Erythroblast (primary cell): Measurements from ENCODE around the gene ACSL3.

Experiments used
- DNase-seq, 2 experiments: peaks; one replicate each; lab custom pipeline; 2025; lab: John Stamatoyannopoulos, UW
- GATA1 ChIP-seq: IDR thresholded peaks from 2 replicates; pipeline ENCODE4 v1.6.1; 2011; ENCODE audit warnings: low read depth, mild to moderate bottlenecking, control low read depth, low read length, moderate library complexity
- POLR2A ChIP-seq: IDR thresholded peaks from 2 replicates; pipeline ENCODE4 v1.6.1; 2011; ENCODE audit warnings: mild to moderate bottlenecking, low read length

Gene ACSL3

DNA sequence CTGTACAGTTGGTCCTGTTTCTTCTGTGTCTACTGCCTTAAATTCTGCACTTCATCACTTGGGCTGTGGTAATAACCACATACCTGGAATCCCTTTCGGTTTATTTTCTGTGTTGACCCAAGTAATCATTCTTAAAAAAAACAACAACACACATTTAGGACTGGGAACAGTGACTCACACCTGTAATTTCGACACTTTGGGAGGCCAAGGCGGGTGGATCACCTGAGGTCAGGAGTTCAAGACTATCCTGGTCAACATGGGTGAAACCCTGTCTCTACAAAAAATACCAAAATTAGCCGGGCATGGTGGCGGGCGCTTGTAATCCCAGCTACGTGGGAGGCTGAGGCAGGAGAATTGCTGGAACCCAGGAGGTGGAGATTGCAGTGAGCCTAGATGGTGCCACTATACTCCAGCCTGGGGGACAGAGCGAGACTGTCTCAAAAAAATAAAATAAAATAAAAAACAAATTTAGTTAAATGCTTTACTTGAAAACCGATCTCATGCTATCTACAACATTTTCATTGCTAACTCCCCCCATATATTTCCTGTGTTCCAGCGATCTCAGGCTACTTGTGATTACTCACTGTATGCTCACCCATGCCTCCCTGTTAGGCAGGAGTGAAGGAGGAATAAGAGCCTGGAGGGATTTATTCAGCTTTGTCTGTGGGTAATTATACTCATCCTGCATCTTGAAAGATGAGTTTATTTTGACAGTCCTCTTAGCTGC is 18.2 kb downstream of the ACSL3 start:
- no peak for DNase-seq
- TF ChIP-seq GATA1: no peak
- TF ChIP-seq POLR2A: no peak

GRCh38 chr2:222879604-222879933 is 18.7 kb downstream of the ACSL3 start:
- DNase-seq: no peak
- no peak for TF ChIP-seq POLR2A
- TF ChIP-seq GATA1: no peak

DNA sequence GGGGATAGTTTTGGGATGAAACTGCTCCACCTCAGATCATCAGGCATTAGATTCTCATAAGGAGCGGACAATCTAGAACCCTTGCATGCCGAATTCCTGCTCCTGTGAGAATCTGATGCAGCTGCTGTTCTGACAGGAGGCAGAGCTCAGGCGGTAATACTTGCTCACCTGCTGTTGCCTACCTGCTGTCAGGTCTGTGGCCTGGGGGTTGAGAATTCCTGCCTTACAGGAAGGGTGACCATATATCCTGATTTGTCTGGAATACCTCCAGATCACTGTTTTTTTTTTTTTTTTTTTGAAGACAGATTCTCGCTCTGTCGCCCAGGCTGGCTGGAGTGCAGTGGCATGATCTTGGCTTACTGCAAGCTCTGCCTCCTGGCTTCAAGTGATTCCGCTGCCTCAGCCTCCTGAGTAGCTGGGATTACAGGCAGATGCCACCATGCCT is 21.7 kb downstream of the ACSL3 start:
- DNase-seq: no peak
- no peak for TF ChIP-seq GATA1

DNA sequence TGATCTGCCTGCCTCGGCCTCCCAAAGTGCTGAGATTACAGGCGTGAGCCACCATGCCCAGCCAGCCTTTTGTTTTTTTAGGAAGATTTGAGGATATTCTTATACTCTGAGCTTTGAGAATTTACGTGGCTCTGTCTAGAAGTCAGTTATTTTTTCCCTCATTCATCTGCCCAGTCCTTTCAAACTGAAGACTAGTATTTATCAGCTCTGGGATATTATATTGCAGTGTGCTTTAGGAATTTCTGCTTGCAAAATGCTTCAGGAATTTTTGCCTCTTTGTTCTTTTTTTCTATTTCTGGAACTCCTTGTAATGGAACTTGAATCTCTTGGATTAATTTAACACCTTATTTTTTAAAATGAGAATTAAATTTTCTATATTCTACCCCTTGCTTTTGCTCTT is 22.6 kb downstream of the ACSL3 start:
- no peak for DNase-seq
- no peak for TF ChIP-seq POLR2A
- TF ChIP-seq GATA1: no peak

- no peak for DNase-seq
- no peak for TF ChIP-seq POLR2A
- TF ChIP-seq GATA1: no peak
These were observed 23.4 kb downstream of the ACSL3 start for GRCh38 chr2:222884114-222884771.

- TF ChIP-seq GATA1 (no peak), POLR2A (no peak)
- no peak for DNase-seq
These were observed 24.1 kb downstream of the ACSL3 start for GRCh38 chr2:222884805-222885424.

- no peak for DNase-seq
- TF ChIP-seq POLR2A: no peak
- TF ChIP-seq GATA1: no peak
These were observed 26.3 kb downstream of the ACSL3 start for GRCh38 chr2:222887124-222887523.

- no peak for DNase-seq
- TF ChIP-seq POLR2A: no peak
- TF ChIP-seq GATA1: no peak
These were observed 27.9 kb downstream of the ACSL3 start for GRCh38 chr2:222888716-222889115.

DNA sequence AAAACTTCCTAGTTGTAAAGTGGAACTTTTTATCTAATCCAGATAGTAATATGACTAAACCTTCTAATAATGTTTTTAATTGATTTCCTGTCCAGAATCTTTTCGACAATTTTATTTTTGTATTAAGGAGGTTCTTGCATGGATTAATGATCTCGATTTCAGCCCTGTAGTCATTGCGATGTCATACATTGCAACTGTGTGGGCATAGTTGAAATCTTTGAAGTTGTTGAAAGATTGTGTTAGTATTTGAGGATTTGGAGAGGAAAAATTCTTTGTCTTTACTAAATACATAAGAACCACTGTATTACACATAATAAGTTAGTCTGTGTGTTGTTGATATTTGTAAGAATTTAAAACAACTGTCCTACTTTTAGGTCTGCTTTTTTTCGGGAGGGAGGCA is 31.1 kb downstream of the ACSL3 start:
- TF ChIP-seq GATA1: no peak
- TF ChIP-seq POLR2A: no peak
- peak in 1 of 2 experiments; percentile 22 for DNase-seq

DNA sequence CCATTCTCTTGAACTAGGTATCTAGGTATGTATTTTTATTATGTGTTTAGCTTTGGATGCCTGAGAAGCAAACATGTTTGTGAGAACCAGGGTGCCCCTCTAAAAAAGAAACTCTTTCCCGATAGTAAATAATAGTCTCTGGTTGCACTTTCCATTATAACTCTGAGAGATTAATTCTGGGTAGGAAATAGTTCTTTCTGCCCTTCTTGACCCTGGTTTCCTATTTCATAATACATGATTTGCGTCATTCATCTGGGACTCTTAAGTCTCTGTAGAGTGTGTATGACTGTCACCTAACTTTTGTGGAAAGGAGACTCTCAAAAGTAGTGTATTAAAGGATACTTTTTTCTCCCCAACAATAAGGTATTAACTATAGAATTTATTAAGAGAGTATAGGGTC is 31.5 kb downstream of the ACSL3 start:
- DNase-seq: no peak
- no peak for TF ChIP-seq POLR2A
- TF ChIP-seq GATA1: no peak

GRCh38 chr2:222892761-222893160 is 31.9 kb downstream of the ACSL3 start:
- no peak for TF ChIP-seq GATA1
- TF ChIP-seq POLR2A: no peak
- no peak for DNase-seq

- no peak for TF ChIP-seq POLR2A
- no peak for TF ChIP-seq GATA1
- DNase-seq: no peak
These were observed 32.9 kb downstream of the ACSL3 start for GRCh38 chr2:222893716-222894115.

DNA sequence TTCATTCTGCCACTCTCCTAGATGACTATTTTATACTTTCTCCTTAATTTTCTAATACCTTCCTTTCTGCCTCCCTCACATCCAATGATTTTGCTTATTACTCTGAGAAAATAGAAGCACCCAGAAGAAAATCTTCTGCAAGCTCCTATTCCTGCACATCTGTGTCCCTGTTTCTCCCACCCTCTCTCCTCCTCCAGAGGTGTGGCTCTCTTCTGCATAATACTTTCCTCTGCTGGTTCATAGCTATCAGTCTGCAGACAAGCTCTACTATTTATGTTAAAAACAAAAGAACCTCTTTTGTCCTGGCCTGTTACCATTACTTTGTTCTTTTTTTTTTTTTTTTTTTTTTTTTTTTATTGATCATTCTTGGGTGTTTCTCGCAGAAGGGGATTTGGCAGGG is 34.3 kb downstream of the ACSL3 start:
- DNase-seq: no peak
- TF ChIP-seq POLR2A (no peak), GATA1 (no peak)

DNA sequence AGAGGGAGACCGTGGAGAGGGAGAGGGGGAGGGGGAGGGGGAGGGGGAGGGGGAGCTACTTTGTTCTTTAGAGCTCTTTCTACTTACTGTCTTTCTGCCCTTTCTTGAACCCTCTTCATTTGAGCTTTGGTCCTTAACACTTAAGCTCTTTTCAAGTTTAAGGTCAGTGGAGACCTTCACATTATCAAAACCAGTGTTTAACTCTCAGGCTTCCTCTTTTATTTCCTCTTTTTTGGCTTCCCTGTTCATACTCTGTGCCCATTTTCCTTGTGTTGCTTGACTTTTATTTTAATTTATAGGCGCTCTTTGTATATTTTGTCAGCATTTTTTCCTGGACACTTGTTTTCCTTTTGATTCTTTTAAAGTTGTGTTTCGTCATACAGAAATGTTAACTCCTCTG is 37.1 kb downstream of the ACSL3 start:
- DNase-seq: no peak
- TF ChIP-seq POLR2A: no peak
- no peak for TF ChIP-seq GATA1

- no peak for DNase-seq
- TF ChIP-seq POLR2A: no peak
- TF ChIP-seq GATA1: no peak
These were observed 38.8 kb downstream of the ACSL3 start for GRCh38 chr2:222899413-222900181.
